ENCODE results near the gene ABL1.

- TF ChIP-seq CTCF (conservative IDR thresholded peaks at IDR 0.05) (no peak), ZFX (IDR thresholded peaks at IDR 0.05) (no peak)
These were observed 17.7 kb downstream of the ABL1 start for GRCh38 chr9:130852801-130853200.

Measured in C4-2B (cell line).